Measurements from ENCODE around the gene GRAMD2A.
A peak's percentile ranks its signal among the peaks of the same experiment; 100 is the strongest.

The GRAMD2A gene

DNA sequence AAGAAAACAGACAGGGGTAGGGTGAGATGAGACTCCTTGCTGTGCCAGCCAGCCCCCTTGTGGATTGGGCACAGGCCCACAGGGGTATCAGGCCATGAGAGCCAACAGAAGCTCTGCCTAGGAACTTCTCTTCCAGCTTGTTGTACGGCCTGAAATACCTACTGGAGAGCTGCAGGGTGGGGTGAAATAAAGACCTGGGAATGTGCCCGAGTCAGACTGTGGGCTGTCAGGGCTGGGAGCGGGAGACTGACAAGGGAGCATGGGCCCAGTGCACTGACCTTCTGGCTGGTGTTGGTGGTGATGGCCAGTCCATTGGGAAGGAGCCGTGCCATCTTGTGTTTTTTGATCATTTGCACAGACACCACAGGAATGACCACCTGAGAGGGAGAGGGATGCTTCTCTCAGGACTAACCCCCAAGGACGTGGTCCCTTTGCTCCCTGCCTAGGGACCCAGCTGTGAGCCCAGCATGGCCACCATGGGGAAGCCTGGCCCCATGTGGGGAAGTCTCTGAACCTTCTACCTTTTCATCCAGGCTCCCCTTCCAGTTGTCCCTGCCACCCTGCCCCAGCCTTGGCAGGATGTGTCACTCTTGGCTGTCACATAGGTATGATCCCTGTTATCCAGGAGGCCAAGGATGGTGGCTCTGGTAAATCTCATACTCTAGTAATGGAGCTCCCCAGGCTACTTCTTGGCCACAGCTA is 30.7 kb downstream of the GRAMD2A start:
- DNase-seq, result no peak

GRCh38 chr15:72163719-72164118 is 33.9 kb downstream of the GRAMD2A start:
- DNase-seq, result no peak

DNA sequence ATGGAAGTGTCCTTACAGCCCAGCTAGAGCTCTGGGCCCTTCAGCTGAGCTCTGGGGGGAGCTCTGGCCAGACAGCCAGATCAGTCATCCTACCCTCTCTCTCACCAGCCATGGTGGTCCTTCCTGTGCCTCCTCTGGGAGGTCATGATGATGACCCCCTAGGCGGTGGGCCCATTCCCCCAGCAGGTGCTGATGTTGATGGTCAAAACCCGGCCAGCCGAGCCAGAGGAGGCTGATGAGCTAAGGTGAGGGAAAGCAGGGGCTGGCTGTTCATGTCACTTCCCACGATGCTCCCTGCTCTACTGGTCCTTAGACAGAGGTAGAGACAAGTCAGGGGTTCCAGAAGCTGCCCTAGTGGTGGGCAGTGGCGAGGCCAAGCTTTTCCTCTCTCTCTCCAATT is 35.0 kb downstream of the GRAMD2A start:
- no peak for DNase-seq

GRCh38 chr15:72161361-72162132 is 36.0 kb downstream of the GRAMD2A start:
- DNase-seq, result no peak

GRCh38 chr15:72160696-72161245 is 36.8 kb downstream of the GRAMD2A start:
- DNase-seq, result no peak

GRCh38 chr15:72156928-72157327 is 40.7 kb downstream of the GRAMD2A start:
- DNase-seq, result no peak

DNA sequence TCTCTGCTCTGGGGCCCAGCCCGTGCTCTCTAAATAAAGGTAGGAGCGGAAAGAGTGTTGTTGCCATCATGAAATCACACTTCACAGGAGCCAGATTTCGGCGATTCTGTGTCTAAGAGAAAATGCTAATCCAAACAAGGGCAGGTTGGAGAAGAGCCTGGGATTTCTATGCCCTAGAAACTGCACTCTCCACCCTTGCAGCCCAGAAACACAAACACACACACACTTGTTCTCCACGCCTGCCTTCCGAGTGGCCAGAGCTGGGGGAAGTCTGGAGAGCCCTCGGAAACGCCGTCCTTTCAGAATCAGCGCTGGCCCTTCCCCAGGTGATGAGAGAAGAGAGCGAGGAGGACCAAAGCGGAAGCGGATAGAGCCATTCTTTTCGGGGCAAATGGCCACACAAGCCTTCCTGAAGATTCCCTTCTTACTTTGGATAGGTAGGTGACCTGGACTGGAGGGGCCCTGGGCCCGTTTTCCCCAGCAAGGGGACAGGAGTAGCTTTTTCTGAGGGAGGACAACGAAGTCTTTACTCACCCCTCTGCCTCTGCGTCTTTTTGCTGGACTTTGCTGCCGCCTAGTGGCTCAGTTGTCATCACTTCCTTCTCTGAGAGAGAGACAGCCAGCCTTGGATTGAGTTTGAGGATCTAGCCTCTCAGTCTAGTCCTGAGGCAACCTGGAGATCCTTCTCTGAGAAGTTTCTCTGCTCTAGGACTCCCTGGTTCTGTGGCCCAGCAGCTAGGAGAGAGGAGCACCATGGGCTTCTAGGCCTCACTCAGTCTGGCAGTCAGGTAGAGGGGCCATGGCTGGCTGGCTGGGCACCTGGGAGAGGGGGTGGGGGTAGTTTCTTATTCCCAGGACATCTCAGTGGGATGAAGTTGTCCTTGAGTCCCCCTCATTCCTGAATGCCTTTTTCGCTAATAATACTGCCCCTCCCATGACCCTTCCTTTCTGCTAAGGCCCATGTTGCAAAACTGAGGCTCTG is 41.7 kb downstream of the GRAMD2A start:
- DNase-seq, result peak; percentile 51 to 80

DNA sequence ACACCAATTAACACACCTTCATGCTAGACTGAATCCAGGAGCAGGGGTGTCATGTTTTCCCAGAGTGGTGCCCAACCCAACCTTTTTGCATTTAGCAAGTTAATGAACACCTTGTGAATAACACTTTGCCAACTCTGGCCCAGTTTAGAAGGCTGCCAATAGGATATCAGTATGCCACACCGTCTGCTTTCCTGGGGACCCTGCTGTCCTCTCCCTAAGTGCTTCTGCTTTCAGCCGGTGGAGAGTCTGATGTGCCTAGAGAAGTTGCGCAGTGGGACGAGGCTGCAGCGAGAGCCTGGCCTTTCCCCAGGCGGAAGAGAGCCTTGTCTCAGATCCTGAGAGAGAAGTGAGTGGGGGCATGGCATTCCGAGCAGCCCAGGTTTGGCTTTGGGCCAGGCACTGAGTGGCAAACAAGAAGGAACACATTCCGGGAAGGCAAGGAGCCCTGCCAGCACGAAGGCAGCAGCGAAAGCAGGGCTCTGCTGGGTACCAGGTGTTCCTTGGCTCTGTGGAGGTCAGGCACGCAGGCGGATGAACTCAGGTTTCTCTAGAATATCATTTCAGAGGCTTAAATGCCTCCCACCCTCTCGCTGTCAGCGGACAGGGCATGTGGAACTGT is 42.5 kb downstream of the GRAMD2A start:
- DNase-seq, result peak in 1 of 2 experiments; percentile 29

DNA sequence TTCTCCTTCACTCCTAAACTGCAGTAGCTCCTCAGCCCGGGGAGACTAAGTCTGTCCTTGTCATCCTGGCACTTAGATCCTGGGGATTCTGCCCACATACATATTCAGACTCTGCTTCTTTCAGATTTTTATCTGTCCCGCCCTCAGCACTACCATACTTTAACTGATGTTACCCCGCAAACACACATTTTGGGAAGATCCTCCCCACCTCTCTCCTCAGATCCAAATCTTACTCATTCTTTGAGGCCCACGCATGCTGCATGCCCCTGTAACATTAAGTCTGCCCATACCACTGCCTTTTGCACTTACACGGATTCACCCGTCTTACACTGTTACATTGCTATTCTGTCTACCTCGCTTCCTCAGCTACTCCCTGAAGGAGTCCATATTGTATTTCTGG is 43.3 kb downstream of the GRAMD2A start:
- no peak for DNase-seq

- no peak for DNase-seq
Measured at GRCh38 chr15:72153269-72154000, 44.2 kb downstream of the GRAMD2A start.

GRCh38 chr15:72147418-72147817 is 50.2 kb downstream of the GRAMD2A start:
- DNase-seq, result no peak

DNA sequence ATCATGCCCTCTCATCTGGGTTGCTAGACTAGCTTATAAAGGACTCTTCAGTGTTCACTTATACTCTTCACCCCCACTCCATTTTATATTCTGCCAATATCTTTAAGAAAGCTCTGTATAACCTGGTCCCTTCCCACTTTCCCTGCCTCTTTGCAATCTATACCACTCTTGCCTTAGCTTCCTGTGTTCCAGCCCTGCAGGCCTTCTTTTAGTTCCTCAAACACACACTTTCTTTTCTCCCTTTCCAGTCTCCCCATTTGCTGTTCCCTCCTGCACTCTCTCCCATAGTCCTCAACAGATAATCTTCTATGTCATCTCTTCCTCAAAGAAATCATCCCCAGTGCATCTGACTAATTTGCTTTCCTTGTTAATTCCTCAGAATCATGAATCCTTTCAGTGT is 50.7 kb downstream of the GRAMD2A start:
- DNase-seq, result no peak

- no peak for DNase-seq
Measured at GRCh38 chr15:72146221-72146620, 51.4 kb downstream of the GRAMD2A start.

DNA sequence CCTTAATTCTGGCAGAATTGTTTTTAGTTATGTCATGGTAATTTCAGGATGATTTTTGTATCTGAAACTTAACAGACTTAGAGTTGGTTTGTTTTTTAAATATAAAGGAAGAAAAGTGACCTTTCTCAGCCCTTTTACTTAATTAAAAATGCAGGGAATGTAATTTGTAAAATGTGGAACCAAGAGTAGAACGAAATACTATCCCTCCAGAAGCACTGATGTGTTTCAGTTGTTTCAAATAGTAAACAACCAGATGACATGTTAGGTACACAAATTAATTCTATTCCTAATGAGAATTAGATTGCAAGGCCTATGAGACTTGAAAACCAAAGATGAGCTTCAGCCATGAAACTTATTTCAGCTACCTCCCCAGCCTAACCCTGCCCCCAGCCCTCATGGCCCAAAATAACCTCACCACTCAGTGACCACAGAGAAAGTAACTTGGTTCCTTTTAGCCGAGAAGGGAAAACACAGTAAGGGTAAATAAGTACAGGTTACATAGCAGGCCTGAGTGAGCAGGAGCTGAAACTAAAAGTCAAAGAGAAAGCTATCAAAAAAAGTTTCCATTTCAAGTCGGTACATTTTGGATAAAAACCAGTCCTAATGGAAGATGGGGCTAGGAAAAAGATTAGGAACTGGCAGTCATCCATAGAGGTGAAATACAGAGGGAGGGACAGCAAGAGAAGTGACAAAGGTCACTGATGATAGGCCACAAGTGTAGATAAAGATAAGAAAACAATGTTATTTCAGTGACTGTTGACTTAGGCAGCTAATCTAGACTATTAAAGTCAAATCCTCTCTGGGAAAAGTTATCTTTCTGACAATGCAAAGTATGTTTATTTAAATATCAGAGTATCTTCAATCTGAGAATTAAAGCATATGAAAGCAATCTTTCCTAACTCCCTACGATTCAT is 56.2 kb downstream of the GRAMD2A start:
- no peak for DNase-seq

GRCh38 chr15:72140088-72140487 is 57.5 kb downstream of the GRAMD2A start:
- no peak for DNase-seq

- no peak for DNase-seq
Measured at GRCh38 chr15:72139667-72140066, 57.9 kb downstream of the GRAMD2A start.

DNA sequence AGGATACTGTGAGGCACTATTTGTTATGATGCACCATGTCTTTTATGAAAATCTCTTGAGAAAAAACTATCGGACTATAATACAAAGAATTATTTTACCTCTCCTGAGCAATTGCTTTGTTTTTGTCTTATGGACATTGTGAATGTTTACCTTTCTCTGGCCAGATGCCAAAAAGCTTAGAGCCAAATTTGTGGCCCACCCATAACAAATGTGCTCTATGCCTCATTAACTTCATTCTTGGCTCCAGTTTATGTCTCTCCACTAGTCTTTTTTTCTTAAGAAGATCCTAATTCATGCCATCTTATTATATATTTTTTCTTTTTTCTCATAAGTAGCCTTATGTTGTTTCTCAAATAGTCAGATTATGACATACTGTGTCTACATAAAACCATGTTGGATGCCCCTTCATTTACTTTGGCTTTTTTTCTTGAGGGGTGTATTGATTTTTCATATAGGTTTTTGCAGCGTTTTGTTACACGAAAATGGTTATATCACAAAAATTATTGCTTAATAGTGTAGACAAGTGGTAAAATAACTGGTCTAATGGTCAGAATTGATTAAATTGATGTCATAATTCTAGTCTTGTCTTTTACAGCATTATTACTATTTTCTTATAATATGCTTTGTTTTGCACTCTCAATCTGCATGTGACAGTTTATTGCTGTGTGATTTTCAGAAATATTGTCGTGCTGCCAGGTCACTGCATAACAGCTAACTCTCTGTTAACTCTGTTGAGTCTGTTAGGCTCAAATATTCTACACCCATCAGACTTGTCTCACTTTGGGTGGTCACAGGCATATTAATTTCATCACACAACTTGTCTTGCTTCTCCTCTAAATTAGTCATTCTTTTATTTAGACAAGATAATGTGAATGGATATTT is 61.2 kb downstream of the GRAMD2A start:
- DNase-seq, result no peak

DNA sequence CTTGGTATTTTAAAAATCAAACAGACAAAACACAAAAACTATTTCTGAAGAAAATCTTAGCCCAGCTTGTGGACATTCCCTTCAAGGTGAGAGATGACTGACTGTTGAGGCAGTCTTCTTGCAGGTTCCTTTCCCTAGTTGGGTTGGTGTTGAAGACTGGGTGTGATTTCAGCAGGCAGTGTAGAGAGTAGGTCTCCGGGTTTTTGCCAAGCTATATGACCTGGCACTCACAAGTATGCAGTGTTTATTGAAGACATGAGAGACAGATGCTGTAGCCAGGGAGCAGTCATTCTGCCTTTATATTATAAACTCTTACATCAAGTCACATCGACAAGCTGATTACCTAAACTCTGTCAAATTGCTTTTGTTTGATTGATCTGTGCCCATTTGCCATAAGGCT is 61.9 kb downstream of the GRAMD2A start:
- DNase-seq, result no peak

- no peak for DNase-seq
Measured at GRCh38 chr15:72133211-72133610, 64.4 kb downstream of the GRAMD2A start.

DNA sequence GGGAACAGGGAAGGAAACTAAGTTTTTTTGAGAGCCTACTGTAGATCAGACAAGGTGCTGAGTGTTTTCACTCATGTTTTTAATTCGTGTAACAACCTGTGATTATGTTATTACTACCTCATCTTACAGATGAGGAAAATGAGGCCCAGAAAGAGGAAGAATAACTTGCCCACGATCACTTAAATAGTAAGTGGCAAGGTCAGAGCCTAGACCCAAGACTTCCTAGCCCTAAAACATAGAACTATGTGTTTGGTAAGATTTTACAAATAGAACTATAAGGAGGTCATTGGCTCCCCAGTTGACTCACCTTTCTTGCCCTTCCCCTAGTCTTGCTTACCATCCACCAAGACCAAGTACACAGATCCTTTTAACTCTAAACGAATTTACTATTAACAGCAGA is 65.7 kb downstream of the GRAMD2A start:
- DNase-seq, result no peak
